Mammary epithelial cell (primary cell): ENCODE results near the gene MAST4.

Experiments used
- CTCF ChIP-seq, 2 donors: IDR thresholded peaks in 1 of 2; conservative IDR thresholded peaks in 1 of 2; 2 replicates each; pipeline ENCODE4 v1.5.1; 2011 to 2012; ENCODE audit warnings: inconsistent platforms in 2 of 2, low read length in 2 of 2, mild to moderate bottlenecking in 2 of 2, control low read depth in 1 of 2, low read depth in 1 of 2; ENCODE audit not compliant: insufficient read depth in 1 of 2; ENCODE audit errors: extremely low read depth in 1 of 2
- EZH2 ChIP-seq: IDR thresholded peaks from 2 replicates; pipeline ENCODE4 v1.6.1; 2012; ENCODE audit warnings: low read length, inconsistent platforms, borderline replicate concordance

GRCh38 chr5:66886941-66887340 is 290.7 kb downstream of the MAST4 start:
- no peak for TF ChIP-seq CTCF (conservative IDR thresholded peaks at IDR 0.05 in 1 of 2, IDR thresholded peaks at IDR 0.05 in 1 of 2; ENCODE audit: extremely low read depth in 1 of 2, insufficient read depth in 1 of 2, low read depth in 1 of 2, low read length in 2 of 2)
- no peak for TF ChIP-seq EZH2
